B cell (primary cell): Measurements from ENCODE around the gene RSU1. TPM values are rescaled to one million over a fixed set of nuclear protein-coding genes. Genes with fewer than 3 reads are reported as not detected.

Experiments used
- ATAC-seq: fragments of 200-7000 bp; cut with Tn5 transposase; one replicate; pipeline ENCODE4 v1.10.0; 2021; ENCODE audit warnings: low read depth, mild to moderate bottlenecking, moderate number of reproducible peaks, moderate library complexity
- CTCF ChIA-PET: fragments of 350-600 bp; sonication (Branson Sonifier 250); formaldehyde crosslinking; loops from one replicate; lab custom pipeline; 2021; ENCODE audit warnings: antibody characterized with exemption, inconsistent platforms; lab: Charles Lee
- POLR2A ChIA-PET: fragments of 350-600 bp; sonication (Branson Sonifier 250); formaldehyde crosslinking; loops from one replicate; lab custom pipeline; 2021; ENCODE audit warnings: antibody characterized with exemption; lab: Charles Lee
- DNase-seq: peaks from one replicate; pipeline ENCODE4 v3.0.0; 2013
- H2AFZ ChIP-seq: 2 replicates; pipeline ENCODE4 v1.6.1; 2012; ENCODE audit warnings: mild to moderate bottlenecking, low read depth, low read length; ENCODE audit not compliant: insufficient read depth, poor library complexity, severe bottlenecking
- H3K27ac ChIP-seq, 2 donors: 1 replicate in 1 of 2; 2 replicates in 1 of 2; pipeline ENCODE4 v1.5.1; 2012 to 2013; ENCODE audit warnings: low read length in 2 of 2, mild to moderate bottlenecking in 2 of 2, moderate library complexity in 1 of 2
- H3K27me3 ChIP-seq, 4 experiments: fragments of 200-600 bp in 1 of 4; sonication (generic) in 1 of 4; replicated peaks in 1 of 4; 1 replicate in 2 of 4; 2 replicates in 2 of 4; pipeline versions ENCODE4 v1.6.1 to v1.7.0; 2013 to 2016; ENCODE audit warnings: low read length in 3 of 4, mild to moderate bottlenecking in 2 of 4, mixed read lengths in 1 of 4, moderate library complexity in 1 of 4; ENCODE audit not compliant: insufficient read depth in 4 of 4, control insufficient read depth in 3 of 4; ENCODE audit errors: control extremely low read depth in 1 of 4
- H3K36me3 ChIP-seq, 2 experiments: replicated peaks in 1 of 2; 1 replicate in 1 of 2; 2 replicates in 1 of 2; pipeline versions ENCODE4 v1.6.1 to v1.7.1; 2013; ENCODE audit warnings: low read length in 1 of 2; ENCODE audit not compliant: insufficient read depth in 2 of 2, control insufficient read depth in 1 of 2; ENCODE audit errors: control extremely low read depth in 1 of 2, extremely low read depth in 1 of 2
- H3K4me1 ChIP-seq, 2 donors: fragments of 200-600 bp in 1 of 2; sonication (generic) in 1 of 2; 1 replicate in 1 of 2; 2 replicates in 1 of 2; pipeline versions ENCODE4 v1.5.1 to v1.6.1; 2013 to 2017; ENCODE audit warnings: low read length in 2 of 2; ENCODE audit not compliant: control insufficient read depth in 2 of 2, insufficient read depth in 2 of 2
- H3K4me2 ChIP-seq: replicated peaks from 2 replicates; pipeline ENCODE3; 2012; ENCODE audit warnings: mild to moderate bottlenecking, low read depth, low read length; ENCODE audit not compliant: poor library complexity, severe bottlenecking
- H3K4me3 ChIP-seq, 5 experiments: fragments of 200-600 bp in 1 of 5; sonication (generic) in 1 of 5; 1 replicate in 3 of 5; 2 replicates in 2 of 5; pipeline versions ENCODE4 v1.5.1 to v1.7.0; 2011 to 2016; ENCODE audit warnings: low read length in 4 of 5, mild to moderate bottlenecking in 4 of 5, low read depth in 2 of 5, control low read depth in 1 of 5, moderate library complexity in 1 of 5; ENCODE audit not compliant: insufficient read depth in 1 of 5; ENCODE audit errors: control extremely low read depth in 1 of 5, extremely low read depth in 1 of 5
- H3K79me2 ChIP-seq: fragments of 200-600 bp; sonication (generic); one replicate; pipeline ENCODE4 v1.6.0; 2016; ENCODE audit warnings: low read length; ENCODE audit not compliant: control insufficient read depth, insufficient read depth
- H3K9ac ChIP-seq: fragments of 200-600 bp; sonication (generic); 2 replicates; pipeline ENCODE4 v1.6.1; 2017; ENCODE audit warnings: mild to moderate bottlenecking, low read length, moderate library complexity
- H3K9me3 ChIP-seq, 3 donors: one replicate each; pipeline versions ENCODE4 v1.6.1 to v1.7.1; 2013; ENCODE audit warnings: low read length in 2 of 3; ENCODE audit not compliant: control insufficient read depth in 2 of 3, insufficient read depth in 1 of 3; ENCODE audit errors: control extremely low read depth in 1 of 3
- H4K20me1 ChIP-seq: 2 replicates; pipeline ENCODE4 v1.6.0; 2012; ENCODE audit warnings: mild to moderate bottlenecking, low read length; ENCODE audit not compliant: insufficient read depth, control insufficient read depth, poor library complexity, severe bottlenecking
- H3K27ac Mint-ChIP-seq: one replicate; pipeline ENCODE4 v1.8.0; 2021; ENCODE audit warnings: mixed read lengths
- H3K27me3 Mint-ChIP-seq: one replicate; pipeline ENCODE4 v1.8.0; 2021; ENCODE audit warnings: mixed read lengths
- H3K4me1 Mint-ChIP-seq: one replicate; pipeline ENCODE4 v1.8.0; 2021; ENCODE audit warnings: mixed read lengths
- H3K4me3 Mint-ChIP-seq: one replicate; pipeline ENCODE4 v1.8.0; 2021; ENCODE audit warnings: mixed read lengths
- H3K9me3 Mint-ChIP-seq: one replicate; pipeline ENCODE4 v1.8.0; 2022; ENCODE audit warnings: mixed read lengths; ENCODE audit not compliant: insufficient read depth
- EZH2 ChIP-seq: IDR thresholded peaks from 2 replicates; pipeline ENCODE4 v1.6.1; 2012; ENCODE audit warnings: borderline replicate concordance, low read depth, mild to moderate bottlenecking, moderate library complexity, low read length; ENCODE audit not compliant: insufficient read depth, poor library complexity, severe bottlenecking
- WGBS: methylation state at CpG from one replicate; pipeline ENCODE4 v1.1.5; 2013; ENCODE audit warnings: missing lambda C conversion rate; ENCODE audit not compliant: insufficient coverage; 5-methylcytosine and 5-hydroxymethylcytosine counted together
- intact Hi-C: fragments of 100-400 bp; cut with micrococcal nuclease; formaldehyde crosslinking; loops from one replicate; pipeline ENCODE4 v1.10.0; 2022
- polyA plus RNA-seq: library from polyadenylated mRNA; depleted of rRNA; stranded (reverse); fragments of >200 nt; gene quantifications from 2 replicates; pipeline ENCODE4 v1.2.3, GENCODE V29; 2012
- total RNA-seq, 2 donors: library from RNA; stranded (reverse); fragments of 120-200 nt in 1 of 2; gene quantifications; 1 replicate in 1 of 2; 2 replicates in 1 of 2; pipeline versions ENCODE4 v1.2.3 to v1.2.4, GENCODE V29; 2013 to 2022
- TF ChIP-seq, protein P1 (sequence below): fragments of 200-600 bp; IDR thresholded peaks from one replicate; pipeline ENCODE4 v1.8.0; 2022; ENCODE audit warnings: antibody characterized with exemption, mild to moderate bottlenecking

Gene RSU1
- total and polyA plus RNA-seq, 2 donors (not counting 1 experiment from before 2014, with no cell fraction given): 33.4 to 41.1 TPM

DNA sequence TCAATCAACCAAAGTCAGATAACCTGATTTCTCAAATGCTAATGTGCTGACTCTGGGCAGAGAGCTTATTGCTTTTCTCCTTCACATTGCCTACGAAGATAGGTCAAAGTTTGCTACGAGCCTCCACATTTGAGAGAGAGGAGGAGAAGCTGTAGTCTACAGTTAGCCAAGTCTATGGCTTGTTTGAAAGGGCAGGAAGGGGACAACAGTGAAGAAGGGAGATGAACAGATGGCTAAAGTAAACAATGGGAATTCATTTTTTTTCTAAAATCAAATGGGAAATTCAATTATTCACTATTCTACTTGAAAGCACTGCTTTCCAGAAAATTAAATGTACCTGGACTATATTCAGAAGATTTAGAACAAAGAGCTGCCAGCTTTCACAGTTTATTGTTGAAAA lies 168.9 kb downstream of the RSU1 start:
- Histone ChIP-seq H4K20me1 (no peaks in the 10 kb centered on the region), H3K36me3 (no peaks in the 10 kb centered on the region), H3K9me3 (no peaks in the 10 kb centered on the region), H3K4me3 (no peak overlapping the region), H3K4me2 (no peak overlapping the region), H2AFZ (no peak overlapping the region), H3K27me3 (no peaks in the 10 kb centered on the region), H3K9ac (no peak overlapping the region), H3K4me1 (no peaks in the 10 kb centered on the region), H3K79me2 (no peaks in the 10 kb centered on the region), H3K27ac (no peak overlapping the region)
- ATAC-seq: no peak
- POLR2A ChIA-PET: no interaction called here
- TF ChIP-seq, protein P1, sequence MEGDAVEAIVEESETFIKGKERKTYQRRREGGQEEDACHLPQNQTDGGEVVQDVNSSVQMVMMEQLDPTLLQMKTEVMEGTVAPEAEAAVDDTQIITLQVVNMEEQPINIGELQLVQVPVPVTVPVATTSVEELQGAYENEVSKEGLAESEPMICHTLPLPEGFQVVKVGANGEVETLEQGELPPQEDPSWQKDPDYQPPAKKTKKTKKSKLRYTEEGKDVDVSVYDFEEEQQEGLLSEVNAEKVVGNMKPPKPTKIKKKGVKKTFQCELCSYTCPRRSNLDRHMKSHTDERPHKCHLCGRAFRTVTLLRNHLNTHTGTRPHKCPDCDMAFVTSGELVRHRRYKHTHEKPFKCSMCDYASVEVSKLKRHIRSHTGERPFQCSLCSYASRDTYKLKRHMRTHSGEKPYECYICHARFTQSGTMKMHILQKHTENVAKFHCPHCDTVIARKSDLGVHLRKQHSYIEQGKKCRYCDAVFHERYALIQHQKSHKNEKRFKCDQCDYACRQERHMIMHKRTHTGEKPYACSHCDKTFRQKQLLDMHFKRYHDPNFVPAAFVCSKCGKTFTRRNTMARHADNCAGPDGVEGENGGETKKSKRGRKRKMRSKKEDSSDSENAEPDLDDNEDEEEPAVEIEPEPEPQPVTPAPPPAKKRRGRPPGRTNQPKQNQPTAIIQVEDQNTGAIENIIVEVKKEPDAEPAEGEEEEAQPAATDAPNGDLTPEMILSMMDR: no peak
- no peak for TF ChIP-seq EZH2
- no peaks in the 10 kb centered on the region for H3K27me3 Mint-ChIP-seq
- no peaks in the 10 kb centered on the region for H3K4me1 Mint-ChIP-seq
- intact Hi-C loops: no loop called here
- CTCF ChIA-PET: interaction anchor here (0.6 kb wide), 1 partner anchor 438 kb away, joined by 4 read pairs; no protein-coding TSS in a partner anchor
- no peaks in the 10 kb centered on the region for H3K9me3 Mint-ChIP-seq
- 100% methylated on average over 2 of the region's 2 CpGs for WGBS
- no peak for DNase-seq
- no peak overlapping the region for H3K4me3 Mint-ChIP-seq
- H3K27ac Mint-ChIP-seq: no peak overlapping the region

DNA sequence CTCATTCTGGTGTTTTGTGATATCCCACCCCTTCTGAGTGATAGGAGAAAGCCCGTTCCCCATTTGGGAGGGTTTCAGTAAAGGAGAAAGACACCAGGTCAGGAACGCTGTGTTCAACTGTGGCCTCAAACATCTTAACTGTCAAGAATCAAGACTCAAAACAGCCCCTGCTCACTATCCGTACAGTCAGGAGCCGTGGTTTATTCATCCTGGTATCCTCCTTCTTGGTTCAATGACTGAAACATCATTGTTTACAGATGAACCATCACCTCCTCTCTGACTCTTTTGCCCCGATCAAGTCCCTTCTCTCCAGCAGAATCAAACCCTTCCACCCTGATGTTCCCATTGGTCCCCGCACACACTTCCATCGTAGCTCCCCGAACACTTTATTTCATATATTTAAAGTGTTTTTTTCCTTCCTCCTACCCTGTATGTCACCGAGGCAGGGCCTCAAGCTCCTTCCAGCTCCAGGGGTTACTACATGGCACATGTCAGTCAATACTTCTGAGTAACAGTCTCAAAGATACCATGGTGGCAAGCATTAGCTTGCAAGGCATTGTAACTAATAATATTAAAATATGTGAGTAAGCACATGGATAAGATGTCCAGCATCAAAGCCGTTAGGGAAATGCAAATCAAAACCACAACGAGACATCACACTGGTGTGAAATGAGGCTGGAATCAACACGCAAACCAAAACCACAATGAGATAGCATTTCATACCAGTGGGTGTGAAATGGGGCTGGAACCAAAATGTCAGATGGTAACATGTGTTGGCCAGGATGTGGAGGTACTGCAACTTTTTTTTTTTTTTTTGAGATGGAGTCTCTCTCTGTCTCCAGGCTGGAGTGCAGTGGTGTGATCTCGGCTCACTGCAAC lies 170.8 kb downstream of the RSU1 start:
- DNase-seq (no peak), ATAC-seq (no peak)
- TF ChIP-seq, protein P1: no peak
- TF ChIP-seq EZH2: no peak
- Histone ChIP-seq H3K4me2 (no peak overlapping the region), H2AFZ (no peak overlapping the region), H3K79me2 (no peaks in the 10 kb centered on the region), H3K36me3 (no peaks in the 10 kb centered on the region), H3K9me3 (no peaks in the 10 kb centered on the region), H3K9ac (no peak overlapping the region), H3K27ac (no peak overlapping the region), H3K27me3 (no peaks in the 10 kb centered on the region), H4K20me1 (no peaks in the 10 kb centered on the region), H3K4me3 (no peak overlapping the region), H3K4me1 (no peaks in the 10 kb centered on the region)
- Mint-ChIP-seq H3K9me3 (no peaks in the 10 kb centered on the region), H3K4me3 (no peak overlapping the region), H3K4me1 (no peaks in the 10 kb centered on the region), H3K27ac (no peak overlapping the region), H3K27me3 (no peaks in the 10 kb centered on the region)
- intact Hi-C loops: no loop called here
- POLR2A ChIA-PET: no interaction called here
- CTCF ChIA-PET: no interaction called here
- 76% methylated on average over 6 of the region's 13 CpGs for WGBS
